H1 (cell line): ENCODE data around the gene ILF2. TPM values are rescaled to one million over a fixed set of nuclear protein-coding genes. Genes with fewer than 3 reads are reported as not detected.

Source experiments
- TAF7 ChIP-seq: optimal IDR thresholded peaks from 2 replicates; pipeline ENCODE3; 2011; ENCODE audit warnings: low read depth, mild to moderate bottlenecking, inconsistent platforms, low read length, moderate library complexity, borderline replicate concordance
- polyA plus RNA-seq, 7 experiments: library from polyadenylated mRNA; depleted of rRNA in 3 of 7; stranded (reverse) in 5 of 7; unstranded in 2 of 7; fragments of >200 nt in 5 of 7; fragments of 200-250 nt in 2 of 7; gene quantifications; 1 replicate in 5 of 7; 2 replicates in 1 of 7; 4 replicates in 1 of 7; pipeline versions ENCODE4 v1.2.1 to v1.2.3, GENCODE V29; 2011 to 2013; ENCODE audit warnings: missing spikeins in 2 of 7, mixed read lengths in 2 of 7
- total RNA-seq: library from RNA; stranded (reverse); fragmentation: NEBNext Ultra II Directional; extraction: Animal tissue kit (Norgen Biotek cat#: 25700); gene quantifications from 2 replicates; pipeline ENCODE4 v1.2.1, GENCODE V29; 2021
- TF ChIP-seq, protein P1 (sequence below): fragments of 300-600 bp; sonication (generic); IDR thresholded peaks from 2 replicates; pipeline ENCODE4 v1.7.1; 2012; ENCODE audit warnings: low read length, moderate library complexity, mild to moderate bottlenecking, inconsistent platforms; ENCODE audit not compliant: insufficient replicate concordance

The ILF2 gene
- total and polyA plus RNA-seq, 2 of the 8 experiments (the other 6 are each of a cell fraction or from before 2014, with no cell fraction given) = 389 to 474 TPM

DNA sequence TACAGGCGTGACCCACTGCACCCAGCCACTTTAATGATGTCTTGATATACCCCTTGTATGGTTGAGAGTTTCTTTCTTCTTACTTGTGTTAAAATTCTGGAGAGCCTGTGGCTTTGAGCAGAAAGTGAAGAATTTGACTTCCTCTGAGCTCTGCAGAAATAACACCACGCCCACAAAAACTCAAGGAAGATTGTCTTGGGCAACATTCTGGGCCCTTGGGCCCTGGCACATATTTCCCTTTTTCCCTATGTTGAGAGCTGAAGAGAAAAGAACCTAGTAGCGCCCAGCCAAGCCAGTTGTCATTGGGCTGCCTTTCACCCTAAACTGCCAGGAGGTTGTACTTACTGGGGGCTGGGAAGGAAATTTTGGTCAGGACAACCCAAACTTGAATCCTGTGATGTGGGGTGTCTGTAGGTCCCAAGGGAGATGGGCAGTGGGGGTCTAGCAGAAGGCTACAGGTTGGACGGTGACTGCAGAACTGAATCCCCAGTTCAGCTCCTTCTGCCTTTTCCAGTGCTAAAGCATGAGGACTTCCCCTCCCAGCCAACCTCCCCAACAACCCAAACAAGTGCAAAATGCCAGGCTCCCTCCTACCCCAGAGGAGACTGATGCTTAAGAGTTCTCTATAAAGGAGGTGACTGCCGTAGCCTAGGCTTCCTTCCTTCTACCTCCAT lies 24.0 kb downstream of the ILF2 start (continued):
- TF ChIP-seq, protein P1, sequence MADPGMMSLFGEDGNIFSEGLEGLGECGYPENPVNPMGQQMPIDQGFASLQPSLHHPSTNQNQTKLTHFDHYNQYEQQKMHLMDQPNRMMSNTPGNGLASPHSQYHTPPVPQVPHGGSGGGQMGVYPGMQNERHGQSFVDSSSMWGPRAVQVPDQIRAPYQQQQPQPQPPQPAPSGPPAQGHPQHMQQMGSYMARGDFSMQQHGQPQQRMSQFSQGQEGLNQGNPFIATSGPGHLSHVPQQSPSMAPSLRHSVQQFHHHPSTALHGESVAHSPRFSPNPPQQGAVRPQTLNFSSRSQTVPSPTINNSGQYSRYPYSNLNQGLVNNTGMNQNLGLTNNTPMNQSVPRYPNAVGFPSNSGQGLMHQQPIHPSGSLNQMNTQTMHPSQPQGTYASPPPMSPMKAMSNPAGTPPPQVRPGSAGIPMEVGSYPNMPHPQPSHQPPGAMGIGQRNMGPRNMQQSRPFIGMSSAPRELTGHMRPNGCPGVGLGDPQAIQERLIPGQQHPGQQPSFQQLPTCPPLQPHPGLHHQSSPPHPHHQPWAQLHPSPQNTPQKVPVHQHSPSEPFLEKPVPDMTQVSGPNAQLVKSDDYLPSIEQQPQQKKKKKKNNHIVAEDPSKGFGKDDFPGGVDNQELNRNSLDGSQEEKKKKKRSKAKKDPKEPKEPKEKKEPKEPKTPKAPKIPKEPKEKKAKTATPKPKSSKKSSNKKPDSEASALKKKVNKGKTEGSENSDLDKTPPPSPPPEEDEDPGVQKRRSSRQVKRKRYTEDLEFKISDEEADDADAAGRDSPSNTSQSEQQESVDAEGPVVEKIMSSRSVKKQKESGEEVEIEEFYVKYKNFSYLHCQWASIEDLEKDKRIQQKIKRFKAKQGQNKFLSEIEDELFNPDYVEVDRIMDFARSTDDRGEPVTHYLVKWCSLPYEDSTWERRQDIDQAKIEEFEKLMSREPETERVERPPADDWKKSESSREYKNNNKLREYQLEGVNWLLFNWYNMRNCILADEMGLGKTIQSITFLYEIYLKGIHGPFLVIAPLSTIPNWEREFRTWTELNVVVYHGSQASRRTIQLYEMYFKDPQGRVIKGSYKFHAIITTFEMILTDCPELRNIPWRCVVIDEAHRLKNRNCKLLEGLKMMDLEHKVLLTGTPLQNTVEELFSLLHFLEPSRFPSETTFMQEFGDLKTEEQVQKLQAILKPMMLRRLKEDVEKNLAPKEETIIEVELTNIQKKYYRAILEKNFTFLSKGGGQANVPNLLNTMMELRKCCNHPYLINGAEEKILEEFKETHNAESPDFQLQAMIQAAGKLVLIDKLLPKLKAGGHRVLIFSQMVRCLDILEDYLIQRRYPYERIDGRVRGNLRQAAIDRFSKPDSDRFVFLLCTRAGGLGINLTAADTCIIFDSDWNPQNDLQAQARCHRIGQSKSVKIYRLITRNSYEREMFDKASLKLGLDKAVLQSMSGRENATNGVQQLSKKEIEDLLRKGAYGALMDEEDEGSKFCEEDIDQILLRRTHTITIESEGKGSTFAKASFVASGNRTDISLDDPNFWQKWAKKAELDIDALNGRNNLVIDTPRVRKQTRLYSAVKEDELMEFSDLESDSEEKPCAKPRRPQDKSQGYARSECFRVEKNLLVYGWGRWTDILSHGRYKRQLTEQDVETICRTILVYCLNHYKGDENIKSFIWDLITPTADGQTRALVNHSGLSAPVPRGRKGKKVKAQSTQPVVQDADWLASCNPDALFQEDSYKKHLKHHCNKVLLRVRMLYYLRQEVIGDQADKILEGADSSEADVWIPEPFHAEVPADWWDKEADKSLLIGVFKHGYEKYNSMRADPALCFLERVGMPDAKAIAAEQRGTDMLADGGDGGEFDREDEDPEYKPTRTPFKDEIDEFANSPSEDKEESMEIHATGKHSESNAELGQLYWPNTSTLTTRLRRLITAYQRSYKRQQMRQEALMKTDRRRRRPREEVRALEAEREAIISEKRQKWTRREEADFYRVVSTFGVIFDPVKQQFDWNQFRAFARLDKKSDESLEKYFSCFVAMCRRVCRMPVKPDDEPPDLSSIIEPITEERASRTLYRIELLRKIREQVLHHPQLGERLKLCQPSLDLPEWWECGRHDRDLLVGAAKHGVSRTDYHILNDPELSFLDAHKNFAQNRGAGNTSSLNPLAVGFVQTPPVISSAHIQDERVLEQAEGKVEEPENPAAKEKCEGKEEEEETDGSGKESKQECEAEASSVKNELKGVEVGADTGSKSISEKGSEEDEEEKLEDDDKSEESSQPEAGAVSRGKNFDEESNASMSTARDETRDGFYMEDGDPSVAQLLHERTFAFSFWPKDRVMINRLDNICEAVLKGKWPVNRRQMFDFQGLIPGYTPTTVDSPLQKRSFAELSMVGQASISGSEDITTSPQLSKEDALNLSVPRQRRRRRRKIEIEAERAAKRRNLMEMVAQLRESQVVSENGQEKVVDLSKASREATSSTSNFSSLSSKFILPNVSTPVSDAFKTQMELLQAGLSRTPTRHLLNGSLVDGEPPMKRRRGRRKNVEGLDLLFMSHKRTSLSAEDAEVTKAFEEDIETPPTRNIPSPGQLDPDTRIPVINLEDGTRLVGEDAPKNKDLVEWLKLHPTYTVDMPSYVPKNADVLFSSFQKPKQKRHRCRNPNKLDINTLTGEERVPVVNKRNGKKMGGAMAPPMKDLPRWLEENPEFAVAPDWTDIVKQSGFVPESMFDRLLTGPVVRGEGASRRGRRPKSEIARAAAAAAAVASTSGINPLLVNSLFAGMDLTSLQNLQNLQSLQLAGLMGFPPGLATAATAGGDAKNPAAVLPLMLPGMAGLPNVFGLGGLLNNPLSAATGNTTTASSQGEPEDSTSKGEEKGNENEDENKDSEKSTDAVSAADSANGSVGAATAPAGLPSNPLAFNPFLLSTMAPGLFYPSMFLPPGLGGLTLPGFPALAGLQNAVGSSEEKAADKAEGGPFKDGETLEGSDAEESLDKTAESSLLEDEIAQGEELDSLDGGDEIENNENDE = no peak
- no peak for TF ChIP-seq TAF7
